Stomach (tissue), 4 donors: ENCODE data around the gene RPTOR.

Experiments used
- CTCF ChIP-seq, 7 experiments: fragments of 450-650 bp in 4 of 7; fragments of 200-600 bp in 3 of 7; sonication (generic) in 3 of 7; IDR thresholded peaks; one replicate each; pipeline ENCODE4 v1.5.1; 2016 to 2019; ENCODE audit warnings: antibody characterized with exemption in 7 of 7, control low read depth in 2 of 7, mild to moderate bottlenecking in 1 of 7
- EP300 ChIP-seq: sonication (generic); formaldehyde crosslinking; IDR thresholded peaks from one replicate; pipeline ENCODE4 v1.6.1; 2017; ENCODE audit warnings: antibody characterized with exemption
- POLR2A ChIP-seq, 4 donors: fragments of 450-650 bp; IDR thresholded peaks; one replicate each; pipeline ENCODE4 v1.6.1; 2016; ENCODE audit warnings: antibody characterized with exemption in 4 of 4, control low read depth in 2 of 4, mild to moderate bottlenecking in 1 of 4, moderate library complexity in 1 of 4
- POLR2AphosphoS5 ChIP-seq, 3 donors: sonication (generic); formaldehyde crosslinking; IDR thresholded peaks; one replicate each; pipeline ENCODE4 v1.6.1; 2016; ENCODE audit warnings: antibody characterized with exemption in 3 of 3

- TF ChIP-seq CTCF (IDR thresholded peaks at IDR 0.05), result no peak
- TF ChIP-seq POLR2A (IDR thresholded peaks at IDR 0.05), result no peak
- TF ChIP-seq POLR2AphosphoS5 (IDR thresholded peaks at IDR 0.05), result no peak
- TF ChIP-seq EP300, result no peak
Measured at GRCh38 chr17:80848449-80849102, 303.9 kb downstream of the RPTOR start.
